Stomach (tissue), 9 donors: ENCODE measurements around the gene UBE4B. TPM values are rescaled to one million over a fixed set of nuclear protein-coding genes. Genes with fewer than 3 reads are reported as not detected.
"Not testable (repeated sequence)": the region's sequence is repeated elsewhere in the genome, so short reads cannot be mapped to it uniquely, and the experiment has no call there.

Experiments
- DNase-seq, 2 donors: peaks; one replicate each; pipeline versions ENCODE4 v3.0.0 to v3.0.0-alpha.2; 2013 to 2019
- H3K27ac ChIP-seq, 5 donors: fragments of 200-600 bp in 4 of 5; sonication (generic) in 4 of 5; one replicate each; pipeline ENCODE4 v1.5.1; 2013 to 2019; ENCODE audit warnings: mild to moderate bottlenecking in 1 of 5, moderate library complexity in 1 of 5
- H3K27me3 ChIP-seq, 3 donors: fragments of 200-600 bp; sonication (generic); one replicate each; pipeline ENCODE4 v1.5.1; 2017 to 2019; ENCODE audit warnings: mixed run types in 1 of 3
- H3K36me3 ChIP-seq, 4 donors: fragments of 200-600 bp; sonication (generic); 1 replicate in 3 of 4; 2 replicates in 1 of 4; pipeline ENCODE4 v1.5.1; 2016 to 2019
- H3K4me1 ChIP-seq, 4 donors: fragments of 200-600 bp; sonication (generic); one replicate each; pipeline ENCODE4 v1.5.1; 2016 to 2019
- H3K4me3 ChIP-seq, 4 donors: fragments of 200-600 bp; sonication (generic) in 3 of 4; one replicate each; pipeline ENCODE4 v1.5.1; 2016 to 2019; ENCODE audit warnings: mild to moderate bottlenecking in 1 of 4
- H3K9me3 ChIP-seq, 4 donors: fragments of 200-600 bp; sonication (generic); one replicate each; pipeline ENCODE4 v1.5.1; 2016 to 2019
- CTCF ChIP-seq, 7 experiments: fragments of 450-650 bp in 4 of 7; fragments of 200-600 bp in 3 of 7; sonication (generic) in 3 of 7; IDR thresholded peaks; one replicate each; pipeline ENCODE4 v1.5.1; 2016 to 2019; ENCODE audit warnings: antibody characterized with exemption in 7 of 7, control low read depth in 2 of 7, mild to moderate bottlenecking in 1 of 7
- EP300 ChIP-seq: sonication (generic); formaldehyde crosslinking; IDR thresholded peaks from one replicate; pipeline ENCODE4 v1.6.1; 2017; ENCODE audit warnings: antibody characterized with exemption
- POLR2A ChIP-seq, 4 donors: fragments of 450-650 bp; IDR thresholded peaks; one replicate each; pipeline ENCODE4 v1.6.1; 2016; ENCODE audit warnings: antibody characterized with exemption in 4 of 4, control low read depth in 2 of 4, mild to moderate bottlenecking in 1 of 4, moderate library complexity in 1 of 4
- POLR2AphosphoS5 ChIP-seq, 3 donors: sonication (generic); formaldehyde crosslinking; IDR thresholded peaks; one replicate each; pipeline ENCODE4 v1.6.1; 2016; ENCODE audit warnings: antibody characterized with exemption in 3 of 3
- WGBS, 5 donors: extraction: QIAGEN DNeasy Blood & Tissue Kit in 3 of 5; methylation state at CpG; one replicate each; pipeline versions ENCODE4 v1.1.5 to v1.1.7; 2013 to 2018; 5-methylcytosine and 5-hydroxymethylcytosine counted together
- intact Hi-C: fragments of 100-400 bp; cut with DNase I; formaldehyde crosslinking; loops from one replicate; pipeline ENCODE4 v1.15.1; 2023; ENCODE audit warnings: low total_unique reads
- polyA plus RNA-seq, 3 donors: library from polyadenylated mRNA; stranded (reverse); fragments of 200-250 nt; gene quantifications; one replicate each; pipeline ENCODE4 v1.2.3, GENCODE V29; 2013
- total RNA-seq, 5 donors: library from RNA; depleted of rRNA; stranded (reverse); fragments of >200 nt; gene quantifications; one replicate each; pipeline versions ENCODE4 v1.1.0 to v1.2.3, GENCODE V29; 2014 to 2016
- donor health status: healthy with polysubstance abuse.
- donor health status: Bipolar disorder and iron deficiency.
- donor health status: healthy.

UBE4B gene
- total and polyA plus RNA-seq, 8 donors = 13.3 to 82.9 (median 39.5) TPM

DNA sequence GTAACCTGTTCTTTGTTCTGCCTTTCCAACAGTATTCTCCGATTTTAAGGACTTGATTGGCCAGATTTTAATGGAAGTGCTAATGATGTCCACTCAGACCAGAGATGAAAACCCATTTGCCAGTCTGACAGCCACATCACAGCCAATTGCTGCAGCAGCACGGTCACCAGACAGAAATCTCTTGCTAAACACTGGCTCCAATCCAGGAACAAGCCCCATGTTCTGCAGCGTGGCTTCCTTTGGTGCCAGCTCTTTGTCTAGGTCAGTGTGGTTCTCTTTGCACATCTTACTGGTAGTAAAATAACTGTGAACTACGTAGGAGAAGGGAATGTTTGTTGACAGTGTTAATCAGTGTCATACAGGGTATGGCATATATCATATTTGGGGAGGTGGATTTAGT lies 72.7 kb downstream of the UBE4B start:
- H3K9me3 ChIP-seq = no peaks in the 10 kb centered on the region
- WGBS, 5 donors = 55 to 77% (median 74%) methylated on average over 4 of the region's 4 CpGs
- DNase-seq = no peak
- H3K27ac ChIP-seq = no peak overlapping the region
- peaks cover 0 to 25% (median 7%) of the 10 kb centered on the region in 4 donors for H3K4me1 ChIP-seq
- intact Hi-C loops = no loop called here
- peaks cover 42 to 99% (median 89%) of the 10 kb centered on the region in 4 donors for H3K36me3 ChIP-seq
- H3K4me3 ChIP-seq = no peak overlapping the region
- no peaks in the 10 kb centered on the region for H3K27me3 ChIP-seq
- TF ChIP-seq POLR2A (IDR thresholded peaks at IDR 0.05) (no peak), EP300 (no peak), POLR2AphosphoS5 (IDR thresholded peaks at IDR 0.05) (no peak), CTCF (IDR thresholded peaks at IDR 0.05) (no peak)

- Histone ChIP-seq H3K9me3 (no peaks in the 10 kb centered on the region), H3K27me3 (no peaks in the 10 kb centered on the region), H3K4me1 (peaks cover 0 to 25% (median 7%) of the 10 kb centered on the region in 4 donors), H3K36me3 (peaks cover 44 to 99% (median 89%) of the 10 kb centered on the region in 4 donors), H3K4me3 (no peak overlapping the region), H3K27ac (no peak overlapping the region)
- TF ChIP-seq EP300 (no peak), POLR2A (IDR thresholded peaks at IDR 0.05) (no peak), CTCF (IDR thresholded peaks at IDR 0.05) (no peak), POLR2AphosphoS5 (IDR thresholded peaks at IDR 0.05) (no peak)
- WGBS, 5 donors = 83 to 97% (median 96%) methylated on average over 17 of the region's 17 CpGs
- intact Hi-C loops = no loop called here
- no peak for DNase-seq
Measured at GRCh38 chr1:10106241-10106640, 73.5 kb downstream of the UBE4B start.

DNA sequence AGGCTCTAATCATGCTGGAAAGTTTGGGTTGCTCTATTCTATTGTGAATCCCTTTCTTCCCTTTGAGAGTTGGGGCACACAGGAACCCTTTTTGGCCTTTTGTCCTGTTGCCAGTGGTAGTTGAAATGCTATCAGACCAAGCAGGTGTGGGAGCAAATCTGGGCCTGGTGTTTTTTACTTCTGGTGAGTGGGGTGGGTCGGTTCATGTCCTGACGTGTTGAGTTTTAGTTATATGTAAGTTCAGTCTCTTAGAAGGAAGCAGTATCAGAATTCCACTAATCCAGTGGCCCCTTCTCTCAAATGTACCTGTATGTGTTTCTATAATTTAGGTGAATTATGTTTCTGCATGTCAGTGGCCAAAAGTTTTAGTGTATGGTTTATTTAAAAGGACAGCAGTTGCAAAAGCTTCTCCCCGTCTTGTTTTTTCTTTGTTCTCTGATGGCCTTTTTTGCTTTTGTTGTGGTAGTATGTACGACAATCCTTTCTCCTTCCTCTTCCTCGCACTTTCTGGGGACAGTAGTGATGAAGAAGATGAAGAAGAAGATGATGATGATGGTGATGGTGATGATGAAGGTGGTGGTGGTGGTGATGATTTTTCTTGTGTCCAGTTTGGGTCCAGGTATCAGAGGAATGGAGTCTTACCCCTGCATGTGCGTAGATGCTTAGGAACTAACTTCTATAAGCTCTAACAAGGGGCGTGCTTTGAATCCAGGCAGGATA lies 74.2 kb downstream of the UBE4B start:
- no peak for DNase-seq
- intact Hi-C loops = no loop called here

DNA sequence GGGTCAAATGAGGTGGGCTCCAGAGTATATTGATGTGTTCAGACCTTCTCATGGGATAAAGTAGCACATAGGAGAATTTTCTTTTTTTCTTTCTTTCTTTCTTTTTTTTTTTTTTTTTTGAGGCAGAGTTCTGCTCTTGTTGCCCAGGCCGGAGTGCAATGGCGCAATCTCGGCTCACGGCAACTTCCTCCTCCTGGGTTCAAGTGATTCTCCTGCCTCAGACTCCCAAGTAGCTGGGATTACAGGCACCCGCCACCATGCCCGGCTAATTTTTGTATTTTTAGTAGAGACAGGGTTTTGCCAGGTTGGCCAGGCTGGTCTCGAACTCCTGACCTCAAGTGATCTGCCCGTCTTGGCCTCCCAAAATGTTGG lies 74.7 kb downstream of the UBE4B start:
- peaks cover 0 to 25% (median 7%) of the 10 kb centered on the region in 4 donors for H3K4me1 ChIP-seq
- intact Hi-C loops, DNase-seq, H3K9me3 ChIP-seq, H3K4me3 ChIP-seq, H3K27me3 ChIP-seq: not testable (repeated sequence)
- peaks cover 46 to 99% (median 88%) of the 10 kb centered on the region in 4 donors for H3K36me3 ChIP-seq
- H3K27ac ChIP-seq = peak overlapping the region in 4 of 5 donors; percentile 43 to 73 (median 66)
- WGBS, 5 donors = 86 to 91% (median 88%) methylated on average over 8 of the region's 8 CpGs

More for the DNA sequence above, 74.2 kb downstream of the UBE4B start:
- Histone ChIP-seq H3K36me3 (peaks cover 48 to 98% (median 88%) of the 10 kb centered on the region in 4 donors), H3K4me3 (no peak overlapping the region), H3K9me3 (no peaks in the 10 kb centered on the region), H3K4me1 (peaks cover 0 to 25% (median 7%) of the 10 kb centered on the region in 4 donors), H3K27me3 (no peaks in the 10 kb centered on the region), H3K27ac (peak overlapping the region in 1 of 5 donors; percentile 73)
- 88 to 97% (median 96%) methylated on average over 7 of the region's 7 CpGs for whole genome bisulfite sequencing, 5 donors
- no peak for TF ChIP-seq CTCF (IDR thresholded peaks at IDR 0.05)
- TF ChIP-seq POLR2A (IDR thresholded peaks at IDR 0.05) = no peak
- TF ChIP-seq EP300 = no peak
- TF ChIP-seq POLR2AphosphoS5 (IDR thresholded peaks at IDR 0.05) = no peak

- Histone ChIP-seq H3K27ac (peak overlapping the region in 4 of 5 donors; percentile 43 to 73 (median 66)), H3K9me3 (no peaks in the 10 kb centered on the region), H3K36me3 (peaks cover 39 to 99% (median 88%) of the 10 kb centered on the region in 4 donors), H3K4me1 (peaks cover 0 to 25% (median 7%) of the 10 kb centered on the region in 4 donors), H3K27me3 (no peaks in the 10 kb centered on the region), H3K4me3 (no peak overlapping the region)
- DNase-seq = peak in 1 of 2 donors; percentile 59
- TF ChIP-seq POLR2A (IDR thresholded peaks at IDR 0.05) (no peak), POLR2AphosphoS5 (IDR thresholded peaks at IDR 0.05) (peak in 2 of 3 donors; percentile 11 to 30)
- intact Hi-C loops = no loop called here
- WGBS, 5 donors = 58 to 76% (median 67%) methylated on average over 5 to 8 of the region's 8 CpGs
Measured at GRCh38 chr1:10108134-10108663, 75.4 kb downstream of the UBE4B start.
